Suprapubic skin (tissue), 4 donors: Measurements from ENCODE around the gene ATPAF2. TPM values are rescaled to one million over a fixed set of nuclear protein-coding genes. Genes with fewer than 3 reads are reported as not detected.

Experiments
- DNase-seq, 2 donors: peaks; one replicate each; pipeline ENCODE4 v3.0.0-alpha.2; 2019; ENCODE audit warnings: low spot score in 2 of 2
- H3K27ac ChIP-seq: fragments of 200-600 bp; sonication (generic); one replicate; pipeline ENCODE4 v1.5.1; 2019
- H3K27me3 ChIP-seq: fragments of 200-600 bp; sonication (generic); one replicate; pipeline ENCODE4 v1.5.1; 2019
- H3K36me3 ChIP-seq: fragments of 200-600 bp; sonication (generic); one replicate; pipeline ENCODE4 v1.5.1; 2019
- H3K4me1 ChIP-seq: fragments of 200-600 bp; sonication (generic); one replicate; pipeline ENCODE4 v1.5.1; 2019
- H3K4me3 ChIP-seq: fragments of 200-600 bp; sonication (generic); one replicate; pipeline ENCODE4 v1.5.1; 2019; ENCODE audit warnings: mild to moderate bottlenecking
- H3K9me3 ChIP-seq: fragments of 200-600 bp; sonication (generic); one replicate; pipeline ENCODE4 v1.5.1; 2019
- EP300 ChIP-seq: sonication (generic); formaldehyde crosslinking; IDR thresholded peaks from one replicate; pipeline ENCODE4 v1.6.1; 2017; ENCODE audit warnings: antibody characterized with exemption
- POLR2A ChIP-seq, 2 donors: fragments of 450-650 bp; IDR thresholded peaks; one replicate each; pipeline ENCODE4 v1.6.1; 2017; ENCODE audit warnings: antibody characterized with exemption in 2 of 2, mild to moderate bottlenecking in 2 of 2, moderate library complexity in 2 of 2
- POLR2AphosphoS5 ChIP-seq, 3 donors: sonication (generic); formaldehyde crosslinking; IDR thresholded peaks; one replicate each; pipeline ENCODE4 v1.6.1; 2017; ENCODE audit warnings: antibody characterized with exemption in 3 of 3
- WGBS: methylation state at CpG from one replicate; pipeline ENCODE4 v1.1.5; 2018; 5-methylcytosine and 5-hydroxymethylcytosine counted together
- total RNA-seq, 4 donors: library from RNA; depleted of rRNA; stranded (reverse); fragments of >200 nt; gene quantifications; one replicate each; pipeline ENCODE4 v1.1.0, GENCODE V29; 2016
- TF ChIP-seq, protein P1 (sequence below), 2 donors: fragments of 200-600 bp in 1 of 2; fragments of 450-650 bp in 1 of 2; sonication (generic) in 1 of 2; IDR thresholded peaks; one replicate each; pipeline ENCODE4 v1.5.1; 2016 to 2019; ENCODE audit warnings: antibody characterized with exemption in 2 of 2, mild to moderate bottlenecking in 1 of 2, moderate library complexity in 1 of 2

The ATPAF2 gene
- total RNA-seq, 4 donors from 2014 or later, result 18.2 to 41.6 (median 24.2) TPM

DNA sequence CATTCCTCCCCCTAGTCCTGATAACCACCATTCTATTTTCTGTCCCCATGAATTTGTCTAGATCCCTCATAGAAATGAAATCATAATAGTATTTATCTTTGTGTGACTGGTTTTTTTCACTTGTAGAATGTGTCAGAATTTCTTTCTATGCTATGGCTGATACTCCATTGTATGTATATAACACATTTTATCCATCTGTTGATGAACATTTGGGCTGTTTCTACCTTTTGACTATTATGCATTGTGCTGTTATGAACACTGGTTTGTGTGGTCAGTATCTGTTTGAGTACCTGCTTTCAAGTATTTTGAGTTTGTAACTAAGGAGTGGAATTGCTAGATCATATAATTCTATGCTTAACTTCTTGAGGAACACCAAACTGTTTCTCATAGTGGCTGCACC is 32.8 kb upstream of the ATPAF2 start:
- H3K27me3 ChIP-seq, result no peaks in the 10 kb centered on the region
- no peak overlapping the region for H3K4me3 ChIP-seq
- H3K9me3 ChIP-seq, result no peaks in the 10 kb centered on the region
- no peak for DNase-seq
- no peak overlapping the region for H3K27ac ChIP-seq
- H3K36me3 ChIP-seq, result peaks cover 4% of the 10 kb centered on the region
- no peak for TF ChIP-seq POLR2AphosphoS5 (IDR thresholded peaks at IDR 0.05)
- no peak for TF ChIP-seq EP300
- no peak for TF ChIP-seq POLR2A (IDR thresholded peaks at IDR 0.05)
- TF ChIP-seq, protein P1, sequence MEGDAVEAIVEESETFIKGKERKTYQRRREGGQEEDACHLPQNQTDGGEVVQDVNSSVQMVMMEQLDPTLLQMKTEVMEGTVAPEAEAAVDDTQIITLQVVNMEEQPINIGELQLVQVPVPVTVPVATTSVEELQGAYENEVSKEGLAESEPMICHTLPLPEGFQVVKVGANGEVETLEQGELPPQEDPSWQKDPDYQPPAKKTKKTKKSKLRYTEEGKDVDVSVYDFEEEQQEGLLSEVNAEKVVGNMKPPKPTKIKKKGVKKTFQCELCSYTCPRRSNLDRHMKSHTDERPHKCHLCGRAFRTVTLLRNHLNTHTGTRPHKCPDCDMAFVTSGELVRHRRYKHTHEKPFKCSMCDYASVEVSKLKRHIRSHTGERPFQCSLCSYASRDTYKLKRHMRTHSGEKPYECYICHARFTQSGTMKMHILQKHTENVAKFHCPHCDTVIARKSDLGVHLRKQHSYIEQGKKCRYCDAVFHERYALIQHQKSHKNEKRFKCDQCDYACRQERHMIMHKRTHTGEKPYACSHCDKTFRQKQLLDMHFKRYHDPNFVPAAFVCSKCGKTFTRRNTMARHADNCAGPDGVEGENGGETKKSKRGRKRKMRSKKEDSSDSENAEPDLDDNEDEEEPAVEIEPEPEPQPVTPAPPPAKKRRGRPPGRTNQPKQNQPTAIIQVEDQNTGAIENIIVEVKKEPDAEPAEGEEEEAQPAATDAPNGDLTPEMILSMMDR (IDR thresholded peaks at IDR 0.05), result no peak
- H3K4me1 ChIP-seq, result no peaks in the 10 kb centered on the region

DNA sequence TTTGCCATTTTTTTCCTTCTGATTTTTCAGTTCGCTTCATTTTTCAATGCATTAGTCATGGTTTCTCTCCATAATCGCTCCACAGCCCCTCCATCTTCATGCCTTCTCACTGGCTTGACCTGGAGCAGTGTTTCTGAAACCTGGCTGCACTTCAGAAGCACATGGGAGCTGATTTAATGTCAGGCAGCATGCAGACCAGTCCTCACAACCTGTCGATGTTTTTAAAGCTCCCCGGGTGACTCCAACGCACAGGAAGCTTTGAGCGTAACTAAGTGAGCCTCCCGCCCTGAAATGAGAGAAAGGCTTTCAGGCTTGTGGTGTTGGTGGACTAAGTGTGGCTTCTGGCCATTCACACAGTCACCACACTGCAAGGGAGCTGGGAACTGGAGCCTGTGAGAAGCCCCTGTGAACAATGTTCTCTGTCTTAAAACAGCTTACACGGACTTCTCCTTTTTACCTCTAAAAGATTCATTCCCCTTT is 31.9 kb upstream of the ATPAF2 start:
- WGBS, result 11% methylated on average over 8 of the region's 8 CpGs
- Histone ChIP-seq H3K27ac (no peak overlapping the region), H3K9me3 (no peaks in the 10 kb centered on the region), H3K4me1 (no peaks in the 10 kb centered on the region), H3K36me3 (peaks cover 13% of the 10 kb centered on the region), H3K27me3 (no peaks in the 10 kb centered on the region), H3K4me3 (peak overlapping the region; percentile 14)
- TF ChIP-seq, protein P1 (IDR thresholded peaks at IDR 0.05), result no peak
- TF ChIP-seq POLR2AphosphoS5 (IDR thresholded peaks at IDR 0.05) (no peak), EP300 (no peak), POLR2A (IDR thresholded peaks at IDR 0.05) (no peak)
- no peak for DNase-seq

DNA sequence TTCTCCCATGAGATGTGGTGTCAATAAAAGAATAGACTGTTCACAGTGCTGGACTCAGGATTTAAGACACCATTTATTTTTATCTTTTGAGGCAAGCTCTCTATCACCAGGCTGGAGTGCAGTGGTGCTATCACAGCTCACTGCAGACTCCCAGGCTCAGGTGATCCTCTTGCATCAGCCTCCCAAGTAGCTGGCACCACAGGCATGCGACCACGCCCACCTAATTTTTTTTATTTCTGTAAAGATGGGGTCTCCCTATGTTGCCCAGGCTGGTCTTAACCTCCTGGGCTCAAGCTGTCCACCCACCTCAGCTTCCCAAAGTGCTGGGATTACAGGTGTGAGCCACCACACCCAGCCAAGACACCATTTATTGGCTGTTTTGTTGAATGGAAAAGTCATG is 30.1 kb upstream of the ATPAF2 start:
- 100% methylated on average over 2 of the region's 2 CpGs for WGBS

DNA sequence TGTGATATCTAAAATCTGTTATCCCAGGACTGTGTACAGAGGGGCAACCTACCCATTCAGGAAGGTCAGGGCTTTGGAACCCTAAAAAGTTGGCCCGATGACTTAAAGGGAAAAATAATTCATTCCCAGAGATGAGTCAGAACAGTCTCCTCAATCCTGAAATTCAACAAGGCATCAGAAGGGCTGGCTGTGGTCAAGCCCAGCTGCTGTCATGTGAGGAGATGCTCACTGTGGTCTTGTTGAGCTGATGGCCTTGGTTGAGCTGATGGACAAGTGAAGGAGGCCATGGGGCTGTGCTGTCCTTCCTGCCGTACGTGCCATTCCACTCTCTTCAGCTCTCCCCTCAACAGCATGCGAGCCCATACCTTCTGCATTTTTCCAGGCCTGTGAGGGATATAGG is 27.9 kb upstream of the ATPAF2 start:
- no peaks in the 10 kb centered on the region for H3K4me1 ChIP-seq
- peaks cover 45% of the 10 kb centered on the region for H3K36me3 ChIP-seq
- no peak for TF ChIP-seq EP300
- no peak for TF ChIP-seq POLR2AphosphoS5 (IDR thresholded peaks at IDR 0.05)
- no peak for TF ChIP-seq POLR2A (IDR thresholded peaks at IDR 0.05)
- TF ChIP-seq, protein P1 (IDR thresholded peaks at IDR 0.05), result no peak
- no peak overlapping the region for H3K4me3 ChIP-seq
- no peaks in the 10 kb centered on the region for H3K9me3 ChIP-seq
- DNase-seq, result no peak
- H3K27ac ChIP-seq, result no peak overlapping the region
- H3K27me3 ChIP-seq, result no peaks in the 10 kb centered on the region
- WGBS, result 90% methylated on average over 4 of the region's 4 CpGs

More for the DNA sequence above, 30.1 kb upstream of the ATPAF2 start:
- DNase-seq, result no peak
- Histone ChIP-seq H3K36me3 (peaks cover 29% of the 10 kb centered on the region), H3K27me3 (no peaks in the 10 kb centered on the region), H3K9me3 (no peaks in the 10 kb centered on the region), H3K4me3 (no peak overlapping the region), H3K4me1 (no peaks in the 10 kb centered on the region), H3K27ac (no peak overlapping the region)
- TF ChIP-seq POLR2AphosphoS5 (IDR thresholded peaks at IDR 0.05), result no peak
- TF ChIP-seq, protein P1 (IDR thresholded peaks at IDR 0.05), result no peak
- TF ChIP-seq EP300, result no peak
- no peak for TF ChIP-seq POLR2A (IDR thresholded peaks at IDR 0.05)

DNA sequence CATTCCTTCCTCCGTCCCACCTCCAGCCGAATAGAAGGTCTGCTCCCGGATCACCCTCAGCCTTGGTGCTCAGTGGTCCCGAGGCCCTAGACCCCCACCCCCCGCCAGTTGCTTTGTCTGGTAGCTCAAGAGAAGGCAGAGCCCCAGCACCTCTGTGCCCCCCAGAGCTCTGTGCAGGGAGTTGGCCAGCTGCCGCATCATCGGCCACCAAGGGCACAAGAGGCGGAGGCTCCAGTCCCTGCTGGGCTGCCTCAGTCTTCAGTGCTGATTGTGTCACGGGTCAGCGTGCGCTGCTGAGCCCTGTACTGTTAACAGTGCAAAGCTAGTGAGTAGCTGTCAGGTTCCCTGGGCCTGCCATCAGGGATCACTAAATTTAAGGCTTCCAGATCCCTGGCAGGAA is 26.6 kb upstream of the ATPAF2 start:
- TF ChIP-seq POLR2AphosphoS5 (IDR thresholded peaks at IDR 0.05) (no peak), EP300 (no peak), POLR2A (IDR thresholded peaks at IDR 0.05) (no peak)
- TF ChIP-seq, protein P1 (IDR thresholded peaks at IDR 0.05), result no peak
- peaks cover 58% of the 10 kb centered on the region for H3K36me3 ChIP-seq

More for the DNA sequence above, 26.6 kb upstream of the ATPAF2 start:
- Histone ChIP-seq H3K27ac (no peak overlapping the region), H3K4me3 (no peak overlapping the region), H3K27me3 (no peaks in the 10 kb centered on the region), H3K9me3 (no peaks in the 10 kb centered on the region), H3K4me1 (no peaks in the 10 kb centered on the region)
- WGBS, result over 99% methylated on average over 10 of the region's 11 CpGs
- DNase-seq, result no peak
